CD4-positive, alpha-beta T cell treated with Interleukin-6 at 100 ng/mL for 8 hours (primary cell): ENCODE data around the gene CCL26.
"Not testable (repeated sequence)": the region's sequence is repeated elsewhere in the genome, so short reads cannot be mapped to it uniquely, and the experiment has no call there.

ENCODE experiments used
- DNase-seq: peaks from one replicate; pipeline ENCODE4 v3.0.0-alpha.2; 2020; ENCODE audit warnings: mixed read lengths, low spot score

The CCL26 gene

GRCh38 chr7:75738975-75739795 is 32.8 kb downstream of the CCL26 start:
- DNase-seq, result peak; percentile 100

GRCh38 chr7:75738604-75738974 is 33.4 kb downstream of the CCL26 start, which contains the start of gene HIP1:
TSS of gene HIP1 (minus strand) at chr7:75738941. CDS start at chr7:75738920, 21 bp downstream.
- no peak for DNase-seq

- DNase-seq, result no peak
Observed at GRCh38 chr7:75737856-75738603, 34.0 kb downstream of the CCL26 start.

GRCh38 chr7:75735581-75736350 is 36.2 kb downstream of the CCL26 start:
- DNase-seq, result no peak

- DNase-seq, result no peak
Observed at GRCh38 chr7:75734586-75735458, 37.2 kb downstream of the CCL26 start.

- DNase-seq, result no peak
Observed at GRCh38 chr7:75732764-75733630, 39.0 kb downstream of the CCL26 start.

- DNase-seq, result no peak
Observed at GRCh38 chr7:75732016-75732521, 39.9 kb downstream of the CCL26 start.

- DNase-seq, result no peak
Observed at GRCh38 chr7:75729851-75730274, 42.1 kb downstream of the CCL26 start.

GRCh38 chr7:75727881-75728593 is 44.0 kb downstream of the CCL26 start:
- peak; percentile 54 for DNase-seq

GRCh38 chr7:75727351-75727750 is 44.7 kb downstream of the CCL26 start:
- DNase-seq, result not testable (repeated sequence)

- DNase-seq, result no peak
Observed at GRCh38 chr7:75725306-75725705, 46.7 kb downstream of the CCL26 start.

GRCh38 chr7:75723444-75723843 is 48.6 kb downstream of the CCL26 start:
- DNase-seq, result no peak

- DNase-seq, result no peak
Observed at GRCh38 chr7:75722373-75722772, 49.6 kb downstream of the CCL26 start.

- DNase-seq, result not testable (repeated sequence)
Observed at GRCh38 chr7:75721922-75722321, 50.1 kb downstream of the CCL26 start.

GRCh38 chr7:75721426-75721825 is 50.6 kb downstream of the CCL26 start:
- no peak for DNase-seq

GRCh38 chr7:75719626-75720025 is 52.4 kb downstream of the CCL26 start:
- DNase-seq, result no peak
